ENCODE data around the gene CRYL1. TPM values are rescaled to one million over a fixed set of nuclear protein-coding genes. Genes with fewer than 3 reads are reported as not detected.
A peak's percentile ranks its signal among the peaks of the same experiment; 100 is the strongest.

CRYL1 gene
- total and polyA plus RNA-seq, 3 experiments from 2014 or later = 7.2 to 36.1 (median 7.8) TPM

GRCh38 chr13:20505405-20506366 is 20.0 kb downstream of the CRYL1 start:
- ChIA-PET CTCF (interaction anchor here (1.2 kb wide), 1 partner anchor 323 kb away, joined by 3 read pairs; no protein-coding TSS in a partner anchor), POLR2A (no interaction called here)
- Mint-ChIP-seq H3K27ac (no peak overlapping the region), H3K9me3 (no peaks in the 10 kb centered on the region), H3K36me3 (peaks cover 0 to 43% (median 7%) of the 10 kb centered on the region in 3 donors), H3K4me3 (no peak overlapping the region), H3K4me1 (no peaks in the 10 kb centered on the region), H3K27me3 (peaks cover 0 to 1% of the 10 kb centered on the region in 2 donors)
- Histone ChIP-seq H3K9me3 (ENCODE audit: low read length) (no peaks in the 10 kb centered on the region), H3K27me3 (ENCODE audit: insufficient read depth, low read length, poor library complexity, severe bottlenecking) (no peaks in the 10 kb centered on the region), H3K4me1 (ENCODE audit: insufficient read depth, low read length) (no peaks in the 10 kb centered on the region), H3K27ac (ENCODE audit: low read depth, low read length) (no peak overlapping the region), H3K36me3 (ENCODE audit: insufficient read depth, low read length) (no peaks in the 10 kb centered on the region), H3K4me3 (ENCODE audit: low read length) (no peak overlapping the region)
- no peak for DNase-seq

GRCh38 chr13:20503088-20504083 is 22.3 kb downstream of the CRYL1 start:
- H3K9me3 Mint-ChIP-seq = peaks cover 0 to 3% (median 0%) of the 10 kb centered on the region in 5 donors
- Histone ChIP-seq H3K4me1 (ENCODE audit: insufficient read depth, low read length) (no peaks in the 10 kb centered on the region), H3K4me3 (ENCODE audit: low read length) (no peak overlapping the region), H3K36me3 (ENCODE audit: insufficient read depth, low read length) (no peaks in the 10 kb centered on the region), H3K9me3 (ENCODE audit: low read length) (no peaks in the 10 kb centered on the region), H3K27ac (ENCODE audit: low read depth, low read length) (no peak overlapping the region), H3K27me3 (ENCODE audit: insufficient read depth, low read length, poor library complexity, severe bottlenecking) (no peaks in the 10 kb centered on the region)
- H3K27me3 Mint-ChIP-seq = peaks cover 0 to 1% of the 10 kb centered on the region in 2 donors
- no peak overlapping the region for H3K27ac Mint-ChIP-seq
- POLR2A ChIA-PET = no interaction called here
- CTCF ChIA-PET = no interaction called here
- peaks cover 4 to 33% (median 7%) of the 10 kb centered on the region in 3 donors for H3K36me3 Mint-ChIP-seq
- no peaks in the 10 kb centered on the region for H3K4me1 Mint-ChIP-seq
- DNase-seq = no peak
- H3K4me3 Mint-ChIP-seq = no peak overlapping the region

DNA sequence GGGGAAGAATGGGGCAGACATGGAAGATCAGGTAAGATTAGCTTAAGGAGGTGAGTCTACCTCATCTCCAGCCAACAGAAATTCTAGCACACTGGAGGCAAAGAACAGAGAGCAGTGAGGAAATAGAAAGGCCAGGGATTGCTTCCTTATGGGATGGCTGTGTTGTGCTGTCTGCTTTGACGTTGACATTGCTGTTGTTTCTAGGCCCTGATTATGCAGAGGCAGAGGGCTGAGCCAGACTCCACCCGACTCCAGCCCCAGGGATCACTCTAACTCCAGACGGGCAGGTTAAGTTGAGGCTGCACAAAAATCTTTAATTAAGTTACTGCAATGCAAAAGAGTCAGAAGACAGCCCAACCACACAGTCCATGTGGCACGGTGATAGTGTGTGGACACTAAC is 24.1 kb downstream of the CRYL1 start:
- no peaks in the 10 kb centered on the region for H3K27me3 ChIP-seq (ENCODE audit: insufficient read depth, low read length, poor library complexity, severe bottlenecking)
- CTCF ChIA-PET = interaction anchor here (1.2 kb wide), 1 partner anchor 8 kb away, joined by 3 read pairs; no protein-coding TSS in a partner anchor
- no peaks in the 10 kb centered on the region for H3K36me3 ChIP-seq (ENCODE audit: insufficient read depth, low read length)
- no peak for DNase-seq
- no peak overlapping the region for H3K27ac ChIP-seq (ENCODE audit: low read depth, low read length)
- H3K27ac Mint-ChIP-seq = no peak overlapping the region
- H3K4me1 Mint-ChIP-seq = no peaks in the 10 kb centered on the region
- no peaks in the 10 kb centered on the region for H3K4me1 ChIP-seq (ENCODE audit: insufficient read depth, low read length)
- no peak overlapping the region for H3K4me3 Mint-ChIP-seq
- H3K9me3 Mint-ChIP-seq = peaks cover 0 to 3% (median 0%) of the 10 kb centered on the region in 5 donors
- H3K27me3 Mint-ChIP-seq = peaks cover 0 to 1% of the 10 kb centered on the region in 2 donors
- POLR2A ChIA-PET = no interaction called here
- peaks cover 4 to 25% (median 7%) of the 10 kb centered on the region in 3 donors for H3K36me3 Mint-ChIP-seq
- H3K9me3 ChIP-seq (ENCODE audit: low read length) = no peaks in the 10 kb centered on the region
- H3K4me3 ChIP-seq (ENCODE audit: low read length) = no peak overlapping the region

- DNase-seq = no peak
- Mint-ChIP-seq H3K36me3 (peaks cover 4 to 21% (median 7%) of the 10 kb centered on the region in 3 donors), H3K9me3 (peaks cover 0 to 3% (median 0%) of the 10 kb centered on the region in 5 donors), H3K4me3 (no peak overlapping the region), H3K27me3 (peaks cover 0 to 1% of the 10 kb centered on the region in 2 donors), H3K4me1 (no peaks in the 10 kb centered on the region), H3K27ac (peak overlapping the region in 2 of 8 donors; percentile 35 to 76)
- Histone ChIP-seq H3K36me3 (ENCODE audit: insufficient read depth, low read length) (no peaks in the 10 kb centered on the region), H3K9me3 (ENCODE audit: low read length) (no peaks in the 10 kb centered on the region), H3K4me1 (ENCODE audit: insufficient read depth, low read length) (no peaks in the 10 kb centered on the region), H3K27ac (ENCODE audit: low read depth, low read length) (no peak overlapping the region), H3K27me3 (ENCODE audit: insufficient read depth, low read length, poor library complexity, severe bottlenecking) (no peaks in the 10 kb centered on the region), H3K4me3 (ENCODE audit: low read length) (no peak overlapping the region)
- ChIA-PET CTCF (no interaction called here), POLR2A (no interaction called here)
These were observed 24.5 kb downstream of the CRYL1 start for GRCh38 chr13:20501120-20501519.

- no peaks in the 10 kb centered on the region for H3K9me3 ChIP-seq (ENCODE audit: low read length)
- no peak overlapping the region for H3K27ac ChIP-seq (ENCODE audit: low read depth, low read length)
These were observed 25.7 kb downstream of the CRYL1 start for GRCh38 chr13:20499986-20500385.

DNA sequence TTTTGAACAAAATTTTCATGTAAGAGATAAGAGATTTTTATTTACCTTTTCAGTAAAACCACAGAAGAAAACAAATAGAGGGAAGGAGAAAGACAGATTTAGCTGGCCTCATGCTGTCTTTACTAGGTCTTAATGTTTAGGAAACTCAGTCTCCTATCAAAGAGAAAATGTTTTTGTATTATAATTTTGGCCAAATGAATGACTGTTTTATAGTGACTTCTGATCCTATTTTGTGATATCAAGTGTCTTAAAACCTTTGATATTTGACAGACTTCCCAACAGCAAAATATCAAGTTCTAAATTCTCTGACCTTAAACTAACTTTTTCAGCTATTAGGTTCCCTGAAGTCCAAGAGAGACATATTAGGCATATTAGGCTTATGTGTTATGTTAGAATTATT is 27.0 kb downstream of the CRYL1 start:
- Histone ChIP-seq H3K4me3 (ENCODE audit: low read length) (no peak overlapping the region), H3K4me1 (ENCODE audit: insufficient read depth, low read length) (no peaks in the 10 kb centered on the region), H3K9me3 (ENCODE audit: low read length) (no peaks in the 10 kb centered on the region), H3K36me3 (ENCODE audit: insufficient read depth, low read length) (no peaks in the 10 kb centered on the region), H3K27me3 (ENCODE audit: insufficient read depth, low read length, poor library complexity, severe bottlenecking) (no peaks in the 10 kb centered on the region), H3K27ac (ENCODE audit: low read depth, low read length) (no peak overlapping the region)
- H3K27me3 Mint-ChIP-seq = no peaks in the 10 kb centered on the region
- no peak overlapping the region for H3K4me3 Mint-ChIP-seq
- H3K9me3 Mint-ChIP-seq = peaks cover 0 to 3% (median 0%) of the 10 kb centered on the region in 5 donors
- ChIA-PET CTCF (no interaction called here), POLR2A (no interaction called here)
- no peak for DNase-seq
- H3K4me1 Mint-ChIP-seq = peaks cover 0 to 6% (median 3%) of the 10 kb centered on the region in 3 donors
- H3K36me3 Mint-ChIP-seq = peaks cover 4 to 10% (median 5%) of the 10 kb centered on the region in 3 donors
- no peak overlapping the region for H3K27ac Mint-ChIP-seq

More at GRCh38 chr13:20499986-20500385, 25.7 kb downstream of the CRYL1 start:
- Mint-ChIP-seq H3K27me3 (peaks cover 0 to under 1% of the 10 kb centered on the region in 2 donors), H3K9me3 (peaks cover 0 to 3% (median 0%) of the 10 kb centered on the region in 5 donors), H3K36me3 (peaks cover 4 to 13% (median 7%) of the 10 kb centered on the region in 3 donors), H3K4me1 (peaks cover 0 to 4% (median 2%) of the 10 kb centered on the region in 3 donors), H3K4me3 (no peak overlapping the region), H3K27ac (no peak overlapping the region)
- Histone ChIP-seq H3K4me3 (ENCODE audit: low read length) (no peak overlapping the region), H3K27me3 (ENCODE audit: insufficient read depth, low read length, poor library complexity, severe bottlenecking) (no peaks in the 10 kb centered on the region), H3K4me1 (ENCODE audit: insufficient read depth, low read length) (no peaks in the 10 kb centered on the region), H3K36me3 (ENCODE audit: insufficient read depth, low read length) (no peaks in the 10 kb centered on the region)
- ChIA-PET POLR2A (interaction anchor here (0.6 kb wide), 1 partner anchor 412 kb away, joined by 3 read pairs; no protein-coding TSS in a partner anchor), CTCF (no interaction called here)
- DNase-seq = no peak

GRCh38 chr13:20498129-20498528 is 27.5 kb downstream of the CRYL1 start:
- no peak overlapping the region for H3K27ac Mint-ChIP-seq
- H3K9me3 ChIP-seq (ENCODE audit: low read length) = no peaks in the 10 kb centered on the region
- no peaks in the 10 kb centered on the region for H3K27me3 ChIP-seq (ENCODE audit: insufficient read depth, low read length, poor library complexity, severe bottlenecking)
- peaks cover 4 to 7% (median 5%) of the 10 kb centered on the region in 3 donors for H3K36me3 Mint-ChIP-seq
- DNase-seq = no peak
- H3K27ac ChIP-seq (ENCODE audit: low read depth, low read length) = no peak overlapping the region
- no peaks in the 10 kb centered on the region for H3K36me3 ChIP-seq (ENCODE audit: insufficient read depth, low read length)
- peaks cover 0 to 3% (median 0%) of the 10 kb centered on the region in 5 donors for H3K9me3 Mint-ChIP-seq
- peaks cover 0 to 1% of the 10 kb centered on the region in 2 donors for H3K27me3 Mint-ChIP-seq
- no peak overlapping the region for H3K4me3 Mint-ChIP-seq
- ChIA-PET CTCF (no interaction called here), POLR2A (interaction anchor here (0.6 kb wide), 1 partner anchor 95 kb away, joined by 3 read pairs; no protein-coding TSS in a partner anchor)
- no peaks in the 10 kb centered on the region for H3K4me1 ChIP-seq (ENCODE audit: insufficient read depth, low read length)
- peaks cover 0 to 6% (median 3%) of the 10 kb centered on the region in 3 donors for H3K4me1 Mint-ChIP-seq
- no peak overlapping the region for H3K4me3 ChIP-seq (ENCODE audit: low read length)

All from CD8-positive, alpha-beta memory T cell (primary cell).